Left cardiac atrium (tissue), 4 donors: ENCODE data around the gene ZNF761. TPM values are rescaled to one million over a fixed set of nuclear protein-coding genes. Genes with fewer than 3 reads are reported as not detected.
"Not testable (repeated sequence)": the region's sequence is repeated elsewhere in the genome, so short reads cannot be mapped to it uniquely, and the experiment has no call there.

ENCODE experiments used
- ATAC-seq, 2 donors: fragments of 200-7000 bp; cut with Tn5 transposase; one replicate each; pipeline ENCODE4 v1.9.1; 2020; ENCODE audit warnings: mild to moderate bottlenecking in 2 of 2, moderate library complexity in 2 of 2
- DNase-seq: peaks from one replicate; pipeline ENCODE4 v3.0.0-alpha.2; 2020
- intact Hi-C, 2 donors: fragments of 100-400 bp; cut with DNase I; formaldehyde crosslinking; loops; one replicate each; pipeline versions ENCODE4 v1.14.1 to v1.15.1; 2022 to 2023
- long read RNA-seq: library from polyadenylated mRNA; unstranded; transcript quantifications from one replicate; pipeline ENCODE4 v2.0.0, GENCODE V29; 2021
- total RNA-seq, 2 donors: library from RNA; stranded (reverse); fragmentation: NEBNext Ultra II Directional; extraction: Animal tissue kit (Norgen Biotek cat#: 25700); gene quantifications; one replicate each; pipeline ENCODE4 v1.2.1, GENCODE V29; 2021
- donor health status: DM: no; HTN: yes; CAD: no.
- donor health status: DM: no; HTN: yes; CAD: no; lungs with severe emphysema.
- donor health status: DM: yes; HTN: yes; CAD: no.
- donor health status: Dilated cardiomyopathy.

The ZNF761 gene
- total RNA-seq, result 1 to 10 TPM; 4.9 to 5.4 TPM
- long read RNA-seq, partial matches to known transcripts, result 0 of 7 reads
- long read RNA-seq, other reads (novel, unspliced or antisense), result 7 of 7 reads

DNA sequence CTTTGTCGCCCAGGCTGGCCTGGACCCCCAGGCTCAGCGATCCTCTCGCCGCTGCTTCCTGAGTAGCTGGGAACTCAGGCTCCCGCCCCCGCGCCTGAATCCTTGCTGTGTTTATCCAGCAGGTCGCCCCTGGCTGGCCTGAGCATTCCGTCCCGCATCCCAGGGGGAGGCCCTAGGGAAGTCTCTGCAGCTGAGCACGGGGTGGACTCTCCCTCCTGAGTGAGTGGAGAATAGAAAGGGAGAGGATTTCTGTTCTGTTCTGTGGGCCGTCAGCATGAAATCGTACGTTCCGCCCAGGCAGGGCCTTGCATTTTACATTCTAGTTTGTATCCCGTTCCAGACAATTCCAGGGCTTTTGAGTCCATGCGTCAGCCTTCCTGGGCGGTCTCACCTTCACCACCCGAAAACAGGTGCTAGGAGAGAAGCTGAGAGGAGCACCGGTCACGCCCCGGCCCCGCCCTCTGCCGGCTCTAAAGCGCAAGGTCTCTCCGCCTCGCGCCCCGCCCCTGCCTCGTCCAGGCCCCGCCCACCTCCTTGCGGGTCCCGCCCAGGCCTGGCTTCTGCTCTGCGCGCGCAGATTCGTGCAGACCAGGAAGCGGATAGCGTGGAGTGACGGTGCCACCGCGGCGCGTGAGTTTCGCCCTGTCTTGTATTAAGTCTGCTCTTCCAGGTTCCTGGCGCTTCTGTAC is at the start of gene ZNF761:
TSS of gene ZNF761 (plus strand) at position 586 of the 689 bp plus-strand sequence. CDS start 15,285 bp downstream, outside the sequence.
- intact Hi-C loops, result no loop called here
- ATAC-seq, result peak; percentile 100
- peak; percentile 96 for DNase-seq

GRCh38 chr19:53388168-53388567 is 43.6 kb upstream of the ZNF761 start:
- no peak for DNase-seq
- intact Hi-C loops, result no loop called here
- no peak for ATAC-seq

- no peak for DNase-seq
- intact Hi-C loops, result no loop called here
- no peak for ATAC-seq
Observed at GRCh38 chr19:53388904-53389303, 42.9 kb upstream of the ZNF761 start.

DNA sequence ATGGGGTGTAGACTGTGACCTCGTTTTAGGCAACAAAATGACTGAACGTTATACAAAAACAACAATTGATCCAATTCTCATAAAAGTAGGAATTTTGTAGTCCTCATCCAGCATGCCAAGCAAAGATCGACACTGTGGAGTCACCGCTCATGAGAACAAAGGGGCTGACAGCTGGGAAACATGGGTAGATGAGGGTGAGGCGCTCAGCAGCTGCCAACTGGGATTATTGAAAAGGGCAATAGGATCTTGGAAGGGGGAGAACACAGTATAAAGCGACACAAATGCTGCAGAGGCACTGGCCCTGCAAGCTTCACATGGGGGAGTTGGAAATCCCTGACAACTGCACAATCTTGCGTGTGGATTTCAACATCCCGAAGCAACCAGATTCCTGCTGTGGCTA is 42.2 kb upstream of the ZNF761 start:
- DNase-seq (no peak), ATAC-seq (no peak)
- intact Hi-C loops, result no loop called here

DNA sequence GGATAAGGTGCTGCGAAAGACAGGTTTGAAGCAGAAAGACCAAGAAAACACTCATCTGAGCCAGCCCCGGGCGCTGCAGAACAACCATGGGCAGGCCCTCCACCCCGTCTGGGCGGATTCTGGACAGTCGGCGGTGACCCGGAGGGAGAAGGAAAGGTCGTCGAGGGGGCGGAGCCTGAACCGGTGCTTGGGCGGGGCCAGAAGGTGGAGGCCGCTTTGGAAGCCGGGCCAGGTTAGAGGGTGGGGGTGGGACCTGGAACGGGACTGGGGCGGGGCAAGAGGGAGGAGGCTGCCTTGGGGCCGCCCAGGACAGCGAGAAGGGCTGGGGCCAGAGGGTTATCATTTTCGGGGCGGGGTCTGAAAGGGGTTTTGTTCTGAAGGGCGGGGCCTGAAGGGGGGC is 41.8 kb upstream of the ZNF761 start:
- no peak for ATAC-seq
- intact Hi-C loops, result no loop called here
- peak; percentile 20 for DNase-seq

GRCh38 chr19:53394522-53394973 is 37.2 kb upstream of the ZNF761 start:
- peak; percentile 67 for DNase-seq
- intact Hi-C loops, result no loop called here
- ATAC-seq, result peak; percentile 45 to 75

DNA sequence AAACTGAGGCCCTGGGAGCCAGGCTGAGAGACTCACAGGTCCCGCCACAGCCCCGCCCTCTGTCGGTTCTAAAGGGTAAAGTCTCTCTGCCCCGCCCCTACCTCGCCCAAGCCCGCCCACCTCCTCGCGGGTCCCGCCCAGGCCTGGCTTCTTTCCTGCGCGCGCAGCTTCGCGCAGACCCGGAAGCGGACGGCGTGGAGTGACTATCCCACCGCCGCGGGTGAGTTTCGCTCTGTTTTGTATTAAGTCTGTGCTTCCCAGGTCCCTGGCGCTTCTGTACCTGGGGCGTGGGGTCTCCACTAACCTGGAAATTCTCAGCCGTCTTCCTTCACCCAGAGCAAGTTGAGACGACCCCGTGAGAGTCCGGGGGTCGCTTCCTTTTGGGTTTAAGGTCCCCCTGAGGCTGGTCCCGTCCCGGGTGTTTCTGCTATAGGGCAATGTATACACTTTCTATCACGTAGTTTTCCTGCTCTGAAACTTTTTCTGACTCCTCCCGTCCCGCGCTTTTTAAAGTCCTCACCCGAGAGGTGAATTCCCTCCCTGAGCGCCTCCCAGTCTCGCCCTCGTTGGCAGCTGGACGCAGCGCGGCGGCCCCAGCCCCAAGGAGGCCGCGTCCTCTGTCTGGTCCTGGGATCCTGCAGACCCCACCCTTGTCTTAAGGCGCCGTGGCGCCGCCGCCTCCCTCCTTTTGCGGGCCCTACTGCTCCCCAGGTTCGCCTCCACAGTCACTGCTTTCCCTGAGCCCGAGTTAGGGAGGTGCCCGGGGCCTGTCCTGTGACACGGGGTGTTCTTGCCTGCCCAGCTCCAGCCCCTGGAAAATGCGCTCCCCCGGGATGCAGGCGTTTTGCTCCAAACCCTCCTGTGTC is 36.6 kb upstream of the ZNF761 start, which contains the start of gene ZNF765:
TSS of gene ZNF765 (plus strand) at position 176 of the 866 bp plus-strand sequence. CDS start 2,867 bp downstream, outside the sequence.
- peak; percentile 95 for DNase-seq
- peak; percentile 100 for ATAC-seq
- intact Hi-C loops, result no loop called here

- ATAC-seq, DNase-seq, intact Hi-C loops: not testable (repeated sequence)
Observed at GRCh38 chr19:53395840-53396524, 35.8 kb upstream of the ZNF761 start.

DNA sequence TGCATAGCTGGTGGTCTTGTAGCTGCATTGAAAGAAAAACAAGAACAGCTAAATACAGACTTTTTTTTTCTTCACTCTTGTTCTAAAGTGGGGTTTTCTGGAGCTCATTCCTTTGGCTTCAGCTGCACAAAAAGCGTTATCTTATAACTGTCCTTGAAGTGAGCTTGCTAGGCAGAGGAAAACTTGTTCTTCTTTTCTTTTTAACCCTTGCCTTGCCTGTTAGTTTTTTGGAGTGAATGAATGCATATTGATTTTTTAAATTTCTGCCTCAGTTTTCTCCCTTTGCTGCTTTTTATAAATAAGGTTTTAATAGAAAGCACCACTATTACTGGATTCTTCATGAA is 35.3 kb upstream of the ZNF761 start:
- DNase-seq (no peak), ATAC-seq (no peak)
- intact Hi-C loops, result no loop called here

GRCh38 chr19:53397918-53398317 is 33.9 kb upstream of the ZNF761 start:
- ATAC-seq, intact Hi-C loops, DNase-seq: not testable (repeated sequence)

GRCh38 chr19:53409505-53410204 is 22.1 kb upstream of the ZNF761 start:
- no peak for ATAC-seq
- intact Hi-C loops, result no loop called here
- DNase-seq, result no peak

DNA sequence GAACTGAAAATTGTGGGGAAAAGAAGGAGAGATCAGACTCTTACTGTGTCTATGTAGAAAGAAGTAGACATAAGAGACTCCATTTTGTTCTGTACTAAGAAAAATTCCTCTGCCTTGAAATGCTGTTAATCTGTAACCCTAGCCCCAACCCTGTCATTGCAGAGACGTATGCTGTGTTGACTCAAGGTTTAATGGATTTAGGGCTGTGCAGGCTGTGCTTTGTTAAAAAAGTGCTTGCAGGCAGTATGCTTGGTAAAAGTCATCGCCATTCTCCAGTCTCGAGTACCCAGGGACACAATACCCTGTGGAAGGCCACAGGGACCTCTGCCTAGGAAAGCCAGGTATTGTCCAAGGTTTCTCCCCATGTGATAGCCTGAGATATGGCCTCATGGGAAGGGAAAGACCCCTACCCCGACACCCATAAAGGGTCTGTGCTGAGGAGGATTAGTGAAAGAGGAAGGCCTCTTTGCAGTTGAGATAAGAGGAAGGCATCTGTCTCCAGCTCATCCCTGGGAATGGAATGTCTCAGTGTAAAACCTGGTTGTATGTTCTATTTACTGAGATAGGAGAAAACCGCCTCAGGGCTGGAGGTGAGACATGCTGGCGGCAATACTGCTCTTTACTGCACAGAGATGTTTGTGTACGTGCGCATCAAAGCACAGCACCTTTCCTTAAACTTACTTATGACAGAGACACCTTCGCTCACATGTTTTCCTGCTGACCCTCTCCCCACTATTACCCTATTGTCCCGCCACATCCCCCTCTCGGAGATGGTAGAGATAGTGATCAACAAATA is 11.1 kb upstream of the ZNF761 start:
- DNase-seq, intact Hi-C loops, ATAC-seq: not testable (repeated sequence)

DNA sequence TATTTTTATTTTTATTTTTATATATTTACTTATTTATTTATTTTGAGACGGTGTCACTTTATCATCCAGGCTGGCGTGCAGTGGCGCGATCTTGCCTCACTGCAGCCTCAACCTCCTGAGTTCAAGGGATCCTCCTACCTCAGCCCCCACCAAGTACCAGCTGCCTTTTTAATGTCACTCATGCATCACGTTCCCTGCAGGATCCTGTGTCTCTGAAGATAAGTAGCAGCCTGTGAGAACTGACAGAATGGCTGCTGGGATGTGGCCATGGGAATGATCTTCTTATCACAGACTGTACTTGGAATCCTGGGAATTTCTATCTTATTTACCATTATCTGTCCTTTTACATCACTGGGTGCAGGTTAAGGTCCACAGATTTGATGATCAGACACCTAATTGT is 9.2 kb upstream of the ZNF761 start:
- intact Hi-C loops, result no loop called here

DNA sequence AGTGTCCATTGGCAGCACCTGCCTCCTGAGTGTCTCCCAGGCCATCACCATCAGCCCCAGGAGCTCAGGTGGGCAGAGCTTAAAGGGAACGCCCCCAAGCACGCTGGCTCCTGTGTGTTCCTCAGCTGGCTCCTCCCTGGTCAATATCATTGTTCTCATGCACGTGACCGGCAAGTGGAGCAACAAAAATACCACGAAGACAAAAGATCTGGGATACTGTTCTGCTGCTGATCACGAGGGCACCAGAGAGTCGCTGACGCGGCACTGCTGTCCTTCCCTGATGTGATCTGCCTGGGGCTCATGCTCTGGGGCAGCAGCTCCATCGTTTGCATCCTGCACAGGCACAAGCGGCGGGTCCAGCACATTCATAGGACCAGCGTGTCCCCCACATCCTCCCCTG is 8.7 kb upstream of the ZNF761 start:
- DNase-seq, intact Hi-C loops: not testable (repeated sequence)
- ATAC-seq, result peak; percentile 29 to 60

More for the DNA sequence above, 9.2 kb upstream of the ZNF761 start:
- no peak for ATAC-seq
- DNase-seq, result no peak

DNA sequence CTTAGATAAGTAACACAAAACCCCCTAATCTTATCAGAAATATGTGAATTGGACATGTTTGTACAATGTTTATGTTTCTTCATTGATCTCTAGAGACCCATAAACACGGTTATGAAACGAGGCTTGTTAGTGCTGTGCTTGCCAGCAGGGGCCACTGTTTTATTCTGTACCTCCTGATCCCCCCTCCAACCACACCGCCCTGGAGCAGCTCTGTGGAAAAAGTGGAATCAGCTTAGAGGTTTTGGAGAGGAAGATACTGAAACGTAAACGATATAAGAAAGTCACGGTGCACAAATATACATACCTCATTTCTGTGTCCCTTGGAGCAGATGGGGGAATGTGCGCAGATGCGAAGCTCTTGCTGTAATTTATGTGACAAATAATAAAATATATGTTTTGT is 8.1 kb upstream of the ZNF761 start:
- intact Hi-C loops, DNase-seq: not testable (repeated sequence)
- peak in 1 of 2 donors; percentile 55 for ATAC-seq

- intact Hi-C loops, result loop anchor here in 1 of 2 donors (5.0 kb wide), 2 partner anchors 82 to 322 kb away; no protein-coding TSS in a partner anchor
- DNase-seq, result peak; percentile 83
- ATAC-seq, result peak; percentile 94 to 96
Observed at GRCh38 chr19:53424968-53425597, 6.7 kb upstream of the ZNF761 start.

- DNase-seq (peak; percentile 62), ATAC-seq (peak; percentile 32 to 58)
- intact Hi-C loops, result no loop called here
Observed at GRCh38 chr19:53432088-53432661, 391 bp downstream of the ZNF761 start.
